ENCODE measurements around the gene CRELD1. TPM values are rescaled to one million over a fixed set of nuclear protein-coding genes. Genes with fewer than 3 reads are reported as not detected.

CRELD1 gene
- total RNA-seq, 1 donor from 2014 or later = 51.4 TPM

GRCh38 chr3:9902372-9903237, 31.0 kb upstream of the CRELD1 start, which contains the start of gene IL17RE:
Gene IL17RE (plus strand): TSS chr3:9902848. CDS start chr3:9902933, 85 bp downstream.
- no peak for TF ChIP-seq CTCF (IDR thresholded peaks at IDR 0.05)
- intact Hi-C loops (cut with DNase I) = no loop called here
- Histone ChIP-seq H3K9me3 (no peaks in the 10 kb centered on the region), H3K4me1 (peaks cover 15% of the 10 kb centered on the region), H3K36me3 (peaks cover 4% of the 10 kb centered on the region), H3K4me3 (peak within 1 kb of the TSS; percentile 55), H3K27ac (peak within 1 kb of the TSS; percentile 72), H3K27me3 (no peaks in the 10 kb centered on the region)
- peak; percentile 88 for ATAC-seq
- DNase-seq = peak; percentile 86

GRCh38 chr3:9903238-9903624, 30.4 kb upstream of the CRELD1 start:
- H3K4me1 ChIP-seq = peaks cover 10% of the 10 kb centered on the region
- intact Hi-C loops (cut with DNase I) = no loop called here
- TF ChIP-seq CTCF (IDR thresholded peaks at IDR 0.05) = no peak

GRCh38 chr3:9903904-9904303, 29.7 kb upstream of the CRELD1 start:
- TF ChIP-seq CTCF (IDR thresholded peaks at IDR 0.05) = no peak
- ATAC-seq = no peak
- no peaks in the 10 kb centered on the region for H3K9me3 ChIP-seq
- H3K36me3 ChIP-seq = peaks cover 4% of the 10 kb centered on the region
- H3K4me3 ChIP-seq = peak overlapping the region; percentile 55
- intact Hi-C loops (cut with DNase I) = no loop called here
- no peaks in the 10 kb centered on the region for H3K27me3 ChIP-seq
- H3K27ac ChIP-seq = no peak overlapping the region
- peaks cover 4% of the 10 kb centered on the region for H3K4me1 ChIP-seq
- DNase-seq = no peak

More at GRCh38 chr3:9903238-9903624, 30.4 kb upstream of the CRELD1 start:
- peaks cover 4% of the 10 kb centered on the region for H3K36me3 ChIP-seq
- H3K27me3 ChIP-seq = no peaks in the 10 kb centered on the region
- no peak for DNase-seq
- H3K4me3 ChIP-seq = peak overlapping the region; percentile 55
- H3K27ac ChIP-seq = peak overlapping the region; percentile 72
- no peaks in the 10 kb centered on the region for H3K9me3 ChIP-seq
- ATAC-seq = peak; percentile 28

- Histone ChIP-seq H3K9me3 (no peaks in the 10 kb centered on the region), H3K4me3 (no peak overlapping the region), H3K27me3 (no peaks in the 10 kb centered on the region), H3K4me1 (peaks cover 4% of the 10 kb centered on the region), H3K27ac (no peak overlapping the region), H3K36me3 (peaks cover 4% of the 10 kb centered on the region)
- TF ChIP-seq CTCF (IDR thresholded peaks at IDR 0.05) = no peak
- no peak for DNase-seq
- ATAC-seq = no peak
- intact Hi-C loops (cut with DNase I) = no loop called here
Measured at GRCh38 chr3:9906480-9906879, 27.2 kb upstream of the CRELD1 start.

GRCh38 chr3:9908286-9908685, 25.3 kb upstream of the CRELD1 start:
- intact Hi-C loops (cut with DNase I) = no loop called here
- H3K27ac ChIP-seq = no peak overlapping the region
- TF ChIP-seq CTCF (IDR thresholded peaks at IDR 0.05) = no peak
- no peaks in the 10 kb centered on the region for H3K27me3 ChIP-seq
- DNase-seq = no peak
- H3K36me3 ChIP-seq = peaks cover 4% of the 10 kb centered on the region
- no peak overlapping the region for H3K4me3 ChIP-seq
- ATAC-seq = no peak
- H3K9me3 ChIP-seq = no peaks in the 10 kb centered on the region
- H3K4me1 ChIP-seq = no peaks in the 10 kb centered on the region

All from upper lobe of right lung (tissue), 1 donor.